ENCODE results near the gene NME1. TPM values are rescaled to one million over a fixed set of nuclear protein-coding genes. Genes with fewer than 3 reads are reported as not detected.

NME1 gene
- total RNA-seq, 2 donors from 2014 or later = 17.5 to 27.2 TPM

DNA sequence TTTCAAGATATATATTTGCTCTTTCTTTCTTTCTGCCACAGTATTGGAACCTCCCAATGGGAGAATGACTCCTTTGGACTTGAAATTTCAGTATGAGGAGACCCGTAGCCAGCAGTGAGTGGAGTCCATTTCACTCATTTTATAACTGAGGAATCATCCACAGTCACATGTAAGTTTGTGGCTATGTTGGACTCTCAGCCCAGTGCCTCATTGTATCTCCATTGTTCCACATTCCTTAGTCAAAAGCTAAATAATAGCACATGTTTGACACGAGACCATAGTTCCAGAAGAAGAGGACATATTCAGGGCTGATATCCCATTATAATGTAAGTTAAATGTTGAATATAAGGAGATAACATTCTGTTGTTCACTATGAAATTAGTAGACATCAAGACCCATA is 20.0 kb upstream of the NME1 start:
- DNase-seq (no peak), ATAC-seq (no peak)
- intact Hi-C loops (cut with DNase I) = no loop called here
- Histone ChIP-seq H3K27ac (peak overlapping the region in 1 of 4 donors; percentile 20), H3K4me1 (peaks cover 8% of the 10 kb centered on the region), H3K4me3 (no peak overlapping the region), H3K27me3 (no peaks in the 10 kb centered on the region), H3K9me3 (no peaks in the 10 kb centered on the region), H3K36me3 (replicated peaks in 1 of 2; ENCODE audit: insufficient read depth in 1 of 2, low read depth in 2 of 2) (no peaks in the 10 kb centered on the region)
- 79 to 84% methylated on average over 2 of the region's 2 CpGs for WGBS, 2 donors
- TF ChIP-seq, protein P1, sequence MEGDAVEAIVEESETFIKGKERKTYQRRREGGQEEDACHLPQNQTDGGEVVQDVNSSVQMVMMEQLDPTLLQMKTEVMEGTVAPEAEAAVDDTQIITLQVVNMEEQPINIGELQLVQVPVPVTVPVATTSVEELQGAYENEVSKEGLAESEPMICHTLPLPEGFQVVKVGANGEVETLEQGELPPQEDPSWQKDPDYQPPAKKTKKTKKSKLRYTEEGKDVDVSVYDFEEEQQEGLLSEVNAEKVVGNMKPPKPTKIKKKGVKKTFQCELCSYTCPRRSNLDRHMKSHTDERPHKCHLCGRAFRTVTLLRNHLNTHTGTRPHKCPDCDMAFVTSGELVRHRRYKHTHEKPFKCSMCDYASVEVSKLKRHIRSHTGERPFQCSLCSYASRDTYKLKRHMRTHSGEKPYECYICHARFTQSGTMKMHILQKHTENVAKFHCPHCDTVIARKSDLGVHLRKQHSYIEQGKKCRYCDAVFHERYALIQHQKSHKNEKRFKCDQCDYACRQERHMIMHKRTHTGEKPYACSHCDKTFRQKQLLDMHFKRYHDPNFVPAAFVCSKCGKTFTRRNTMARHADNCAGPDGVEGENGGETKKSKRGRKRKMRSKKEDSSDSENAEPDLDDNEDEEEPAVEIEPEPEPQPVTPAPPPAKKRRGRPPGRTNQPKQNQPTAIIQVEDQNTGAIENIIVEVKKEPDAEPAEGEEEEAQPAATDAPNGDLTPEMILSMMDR (IDR thresholded peaks at IDR 0.05) = no peak
- no peak for TF ChIP-seq POLR2A (IDR thresholded peaks at IDR 0.05)

- ATAC-seq (no peak), DNase-seq (no peak)
- Histone ChIP-seq H3K4me1 (peaks cover 8% of the 10 kb centered on the region), H3K4me3 (no peak overlapping the region), H3K27ac (no peak overlapping the region), H3K9me3 (no peaks in the 10 kb centered on the region), H3K27me3 (no peaks in the 10 kb centered on the region), H3K36me3 (replicated peaks in 1 of 2; ENCODE audit: insufficient read depth in 1 of 2, low read depth in 2 of 2) (no peaks in the 10 kb centered on the region)
- intact Hi-C loops (cut with DNase I) = no loop called here
- no peak for TF ChIP-seq POLR2A (IDR thresholded peaks at IDR 0.05)
- TF ChIP-seq, protein P1 (IDR thresholded peaks at IDR 0.05) = no peak
- WGBS, 2 donors = 90 to 93% methylated on average over 3 of the region's 3 CpGs
These were observed 17.4 kb upstream of the NME1 start for GRCh38 chr17:51135956-51136355.

DNA sequence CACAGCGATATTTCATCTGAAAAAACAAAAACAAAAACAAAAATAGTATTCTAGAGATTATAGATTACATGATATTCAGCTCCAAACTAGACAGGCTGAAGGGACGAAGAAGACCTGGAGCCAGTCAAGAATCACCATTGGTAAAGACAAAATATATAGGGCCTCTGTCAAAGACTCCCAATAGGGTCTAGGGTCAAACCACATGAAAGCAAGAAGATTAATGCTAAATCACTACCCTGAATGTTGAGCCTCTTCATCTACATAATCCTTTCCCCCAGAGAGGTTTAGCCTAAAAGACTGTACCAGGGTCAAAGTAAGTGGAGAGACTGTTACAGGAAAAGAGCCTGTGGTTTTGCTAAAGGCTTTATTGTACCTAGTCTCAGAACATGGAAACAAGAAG is 10.8 kb upstream of the NME1 start:
- intact Hi-C loops (cut with DNase I) = no loop called here
- H3K9me3 ChIP-seq = no peaks in the 10 kb centered on the region
- H3K27ac ChIP-seq = no peak overlapping the region
- WGBS, 2 donors = 94 to 98% methylated on average over 2 of the region's 2 CpGs
- TF ChIP-seq, protein P1 (IDR thresholded peaks at IDR 0.05) = no peak
- TF ChIP-seq POLR2A (IDR thresholded peaks at IDR 0.05) = no peak
- no peaks in the 10 kb centered on the region for H3K27me3 ChIP-seq
- ATAC-seq (no peak), DNase-seq (no peak)
- H3K36me3 ChIP-seq (replicated peaks in 1 of 2; ENCODE audit: insufficient read depth in 1 of 2, low read depth in 2 of 2) = no peaks in the 10 kb centered on the region
- no peak overlapping the region for H3K4me3 ChIP-seq
- peaks cover 4% of the 10 kb centered on the region for H3K4me1 ChIP-seq

GRCh38 chr17:51144266-51145022 is 8.9 kb upstream of the NME1 start:
- peak; percentile 59 for ATAC-seq
- no peaks in the 10 kb centered on the region for H3K36me3 ChIP-seq (replicated peaks in 1 of 2; ENCODE audit: insufficient read depth in 1 of 2, low read depth in 2 of 2)
- TF ChIP-seq POLR2A (IDR thresholded peaks at IDR 0.05) = no peak
- TF ChIP-seq, protein P1 (IDR thresholded peaks at IDR 0.05) = no peak
- intact Hi-C loops (cut with DNase I) = no loop called here
- DNase-seq = no peak
- peaks cover 4% of the 10 kb centered on the region for H3K4me1 ChIP-seq
- no peak overlapping the region for H3K4me3 ChIP-seq
- no peaks in the 10 kb centered on the region for H3K9me3 ChIP-seq
- WGBS, 2 donors = 54 to 65% methylated on average over 6 of the region's 6 CpGs
- peak overlapping the region in 3 of 4 donors; percentile 4 to 57 (median 28) for H3K27ac ChIP-seq
- H3K27me3 ChIP-seq = no peaks in the 10 kb centered on the region

DNA sequence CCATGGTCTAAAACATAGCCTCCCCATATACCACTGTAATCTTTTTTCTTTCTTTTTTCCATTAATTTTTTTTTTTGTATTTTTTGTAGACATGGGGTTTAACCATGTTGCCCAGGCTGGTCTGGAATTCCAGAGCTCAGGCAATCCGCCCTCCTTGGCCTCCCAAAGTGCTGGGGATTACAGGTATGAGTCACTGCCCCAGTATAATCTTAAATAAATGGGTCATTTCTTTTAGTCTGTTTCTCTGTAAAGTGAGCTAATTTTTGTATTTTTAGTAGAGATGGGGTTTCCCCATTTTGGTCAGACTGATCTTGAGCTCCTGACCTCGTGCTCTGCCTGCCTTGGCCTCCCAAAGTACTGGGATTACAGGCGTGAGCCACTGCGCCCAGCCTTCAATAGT is 5.7 kb upstream of the NME1 start:
- ATAC-seq = no peak
- peaks cover 8% of the 10 kb centered on the region for H3K4me1 ChIP-seq
- no peaks in the 10 kb centered on the region for H3K36me3 ChIP-seq (replicated peaks in 1 of 2; ENCODE audit: insufficient read depth in 1 of 2, low read depth in 2 of 2)
- 83 to 89% methylated on average over 4 of the region's 4 CpGs for WGBS, 2 donors
- no peak overlapping the region for H3K27ac ChIP-seq
- intact Hi-C loops (cut with DNase I) = no loop called here
- H3K9me3 ChIP-seq = no peaks in the 10 kb centered on the region
- no peaks in the 10 kb centered on the region for H3K27me3 ChIP-seq
- DNase-seq = no peak
- H3K4me3 ChIP-seq = no peak overlapping the region
- TF ChIP-seq, protein P1 (IDR thresholded peaks at IDR 0.05) = no peak
- no peak for TF ChIP-seq POLR2A (IDR thresholded peaks at IDR 0.05)
